Measurements from ENCODE around the gene UBAC2.

UBAC2 gene

DNA sequence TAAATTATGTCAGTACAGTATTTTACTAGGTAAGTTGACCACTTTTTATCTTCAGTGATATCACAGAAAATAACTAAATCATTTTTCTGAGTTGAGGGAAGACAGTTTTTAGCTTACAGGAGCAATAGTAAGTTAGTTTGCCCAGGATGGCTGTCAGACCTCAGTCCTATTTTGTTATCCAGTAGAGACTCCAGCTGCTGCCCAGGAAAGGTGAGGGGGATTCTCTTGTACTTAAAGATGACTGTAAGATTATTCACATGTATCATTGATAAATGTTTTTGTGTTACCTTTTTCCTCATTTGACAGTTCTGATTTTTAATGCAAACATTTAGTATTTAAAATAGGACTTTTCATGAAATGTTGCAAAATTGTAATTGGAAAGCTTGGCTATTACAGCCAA, 121.1 kb downstream of the UBAC2 start:
- H3K4me1 ChIP-seq (ENCODE audit: control extremely low read depth in 1 of 4, control insufficient read depth in 4 of 4, insufficient read depth in 4 of 4, low read length in 3 of 4): peaks cover 27 to 58% (median 37%) of the 10 kb centered on the region in 4 experiments
- H3K27ac ChIP-seq (ENCODE audit: insufficient read depth in 1 of 2, low read depth in 1 of 2, low read length in 2 of 2, poor library complexity in 1 of 2, severe bottlenecking in 2 of 2): peak overlapping the region; percentile 67 to 87
- peak overlapping the region in 1 of 7 experiments; percentile 16 for H3K4me3 ChIP-seq (ENCODE audit: control insufficient read depth in 1 of 7, extremely low read depth in 1 of 7, insufficient read depth in 4 of 7, low read depth in 2 of 7, low read length in 6 of 7)
- CTCF ChIA-PET: interaction anchor here (0.9 to 2.3 kb wide), 8 partner anchors 9 to 60 kb away, joined by 3 to 13 read pairs (median 4); partner anchors contain the start of gene GPR183
- H3K9me3 ChIP-seq (ENCODE audit: control extremely low read depth in 1 of 5, control insufficient read depth in 4 of 5, insufficient read depth in 2 of 5, low read depth in 1 of 5, low read length in 4 of 5): no peaks in the 10 kb centered on the region
- H3K27me3 ChIP-seq (replicated peaks in 2 of 5; ENCODE audit: control insufficient read depth in 4 of 5, insufficient read depth in 5 of 5, low read length in 4 of 5): no peaks in the 10 kb centered on the region
- POLR2A ChIA-PET: no interaction called here
- DNase-seq: peak in 1 of 3 donors; percentile 15
- H3K36me3 ChIP-seq (ENCODE audit: control insufficient read depth in 4 of 4, insufficient read depth in 4 of 4, low read length in 3 of 4): peaks cover 3 to 23% (median 10%) of the 10 kb centered on the region in 4 experiments

DNA sequence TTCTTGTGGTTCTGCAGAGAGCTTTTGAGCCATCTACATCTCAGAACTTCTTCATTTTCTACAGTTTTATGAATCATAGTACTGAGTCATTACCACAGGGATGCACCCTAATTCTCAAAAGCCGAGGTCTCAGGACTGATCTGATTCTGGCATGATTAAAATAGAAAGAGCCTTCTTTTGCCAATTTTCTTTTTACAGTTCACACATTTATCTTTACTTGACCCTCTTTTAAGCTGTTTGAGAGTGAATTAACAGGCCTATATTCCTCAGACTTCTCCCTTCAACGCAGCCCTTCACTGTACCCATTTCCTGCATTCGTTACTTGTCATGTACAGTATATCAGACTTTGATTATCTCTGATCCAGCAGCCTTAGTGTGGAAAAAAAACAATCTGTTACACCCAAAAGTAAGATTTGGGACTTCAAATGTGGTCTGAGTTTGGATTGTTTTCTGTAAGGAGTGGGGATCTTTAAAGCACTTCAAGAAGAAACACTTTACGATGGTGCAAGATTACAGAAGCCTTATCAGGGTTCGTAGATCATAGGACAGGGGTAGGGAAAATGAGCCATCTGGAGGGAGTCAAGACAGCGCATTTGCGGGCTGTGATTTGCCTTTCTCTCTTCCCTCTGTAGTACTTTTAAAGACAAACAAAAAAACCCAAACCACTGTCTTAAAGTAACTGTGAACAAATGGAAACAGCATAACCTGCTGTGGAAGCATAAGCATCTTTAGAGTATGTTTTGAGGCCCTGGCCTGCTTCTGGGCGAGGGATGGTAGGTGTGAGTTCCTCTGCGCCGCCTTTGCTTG, 121.8 kb downstream of the UBAC2 start:
- H3K4me1 ChIP-seq (ENCODE audit: control extremely low read depth in 1 of 4, control insufficient read depth in 4 of 4, insufficient read depth in 4 of 4, low read length in 3 of 4): peaks cover 27 to 54% (median 37%) of the 10 kb centered on the region in 4 experiments
- H3K27me3 ChIP-seq (replicated peaks in 2 of 5; ENCODE audit: control insufficient read depth in 4 of 5, insufficient read depth in 5 of 5, low read length in 4 of 5): no peaks in the 10 kb centered on the region
- WGBS (ENCODE audit: insufficient coverage): 66% methylated on average over 7 of the region's 10 CpGs
- H3K36me3 ChIP-seq (ENCODE audit: control insufficient read depth in 4 of 4, insufficient read depth in 4 of 4, low read length in 3 of 4): peaks cover 0 to 25% (median 7%) of the 10 kb centered on the region in 4 experiments
- ChIA-PET CTCF (interaction anchor here (0.9 to 2.3 kb wide), 8 partner anchors 8 to 59 kb away, joined by 3 to 13 read pairs (median 4); partner anchors contain the start of gene GPR183), POLR2A (interaction anchor here (1.2 kb wide), 1 partner anchor 40 kb away, joined by 3 read pairs; no protein-coding TSS in a partner anchor)
- H3K27ac ChIP-seq (ENCODE audit: insufficient read depth in 1 of 2, low read depth in 1 of 2, low read length in 2 of 2, poor library complexity in 1 of 2, severe bottlenecking in 2 of 2): peak overlapping the region; percentile 67 to 87
- H3K9me3 ChIP-seq (ENCODE audit: control extremely low read depth in 1 of 5, control insufficient read depth in 4 of 5, insufficient read depth in 2 of 5, low read depth in 1 of 5, low read length in 4 of 5): no peaks in the 10 kb centered on the region
- peak overlapping the region in 1 of 7 experiments; percentile 37 for H3K4me3 ChIP-seq (ENCODE audit: control insufficient read depth in 1 of 7, extremely low read depth in 1 of 7, insufficient read depth in 4 of 7, low read depth in 2 of 7, low read length in 6 of 7)
- DNase-seq: peak; percentile 78 to 95 (median 92)

GRCh38 chr13:99323488-99323887, 122.8 kb downstream of the UBAC2 start:
- Histone ChIP-seq H3K4me3 (ENCODE audit: control insufficient read depth in 1 of 7, extremely low read depth in 1 of 7, insufficient read depth in 4 of 7, low read depth in 2 of 7, low read length in 6 of 7) (no peak overlapping the region), H3K36me3 (ENCODE audit: control insufficient read depth in 4 of 4, insufficient read depth in 4 of 4, low read length in 3 of 4) (peaks cover 0 to 33% (median 12%) of the 10 kb centered on the region in 4 experiments), H3K9me3 (ENCODE audit: control extremely low read depth in 1 of 5, control insufficient read depth in 4 of 5, insufficient read depth in 2 of 5, low read depth in 1 of 5, low read length in 4 of 5) (no peaks in the 10 kb centered on the region), H3K4me1 (ENCODE audit: control extremely low read depth in 1 of 4, control insufficient read depth in 4 of 4, insufficient read depth in 4 of 4, low read length in 3 of 4) (peaks cover 27 to 53% (median 37%) of the 10 kb centered on the region in 4 experiments), H3K27me3 (replicated peaks in 2 of 5; ENCODE audit: control insufficient read depth in 4 of 5, insufficient read depth in 5 of 5, low read length in 4 of 5) (no peaks in the 10 kb centered on the region), H3K27ac (ENCODE audit: insufficient read depth in 1 of 2, low read depth in 1 of 2, low read length in 2 of 2, poor library complexity in 1 of 2, severe bottlenecking in 2 of 2) (peak overlapping the region in 1 of 2 experiments; percentile 12)
- DNase-seq: no peak
- ChIA-PET POLR2A (no interaction called here), CTCF (interaction anchor here (1.0 to 2.6 kb wide), 7 partner anchors 12 to 64 kb away, joined by 3 to 7 read pairs (median 4); no protein-coding TSS in a partner anchor)
- whole genome bisulfite sequencing (ENCODE audit: insufficient coverage): no CpG with 5 or more reads among the region's 3 CpGs

DNA sequence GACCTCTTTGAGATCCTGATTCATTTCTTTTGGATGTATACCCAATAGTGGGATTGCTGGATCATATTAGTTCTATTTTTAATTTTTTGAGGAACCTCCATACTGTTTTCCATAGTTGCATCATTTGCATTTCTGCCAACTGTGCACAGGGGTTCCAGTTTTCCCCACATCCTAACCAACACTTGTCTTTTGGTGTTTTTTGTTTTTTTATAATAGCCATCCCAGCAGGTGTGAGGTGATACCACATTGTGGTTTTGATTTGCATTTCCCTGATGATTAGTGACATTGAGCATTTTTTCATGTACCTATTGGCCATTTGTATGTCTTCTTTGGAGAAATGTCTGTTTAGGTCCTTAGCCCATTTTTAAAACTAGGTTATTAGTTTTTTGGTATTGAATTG, 125.4 kb downstream of the UBAC2 start:
- H3K9me3 ChIP-seq (ENCODE audit: control extremely low read depth in 1 of 5, control insufficient read depth in 4 of 5, insufficient read depth in 2 of 5, low read depth in 1 of 5, low read length in 4 of 5): no peaks in the 10 kb centered on the region
- H3K27me3 ChIP-seq (replicated peaks in 2 of 5; ENCODE audit: control insufficient read depth in 4 of 5, insufficient read depth in 5 of 5, low read length in 4 of 5): no peaks in the 10 kb centered on the region
- POLR2A ChIA-PET: interaction anchor here (0.7 kb wide), 1 partner anchor 29 kb away, joined by 3 read pairs; no protein-coding TSS in a partner anchor
- CTCF ChIA-PET: interaction anchor here (0.8 to 2.6 kb wide), 4 partner anchors 15 to 61 kb away, joined by 3 to 7 read pairs (median 5); no protein-coding TSS in a partner anchor
- DNase-seq: no peak
- peaks cover 3 to 41% (median 11%) of the 10 kb centered on the region in 4 experiments for H3K36me3 ChIP-seq (ENCODE audit: control insufficient read depth in 4 of 4, insufficient read depth in 4 of 4, low read length in 3 of 4)
- peaks cover 15 to 29% (median 22%) of the 10 kb centered on the region in 4 experiments for H3K4me1 ChIP-seq (ENCODE audit: control extremely low read depth in 1 of 4, control insufficient read depth in 4 of 4, insufficient read depth in 4 of 4, low read length in 3 of 4)
- H3K4me3 ChIP-seq (ENCODE audit: control insufficient read depth in 1 of 7, extremely low read depth in 1 of 7, insufficient read depth in 4 of 7, low read depth in 2 of 7, low read length in 6 of 7): no peak overlapping the region
- H3K27ac ChIP-seq (ENCODE audit: insufficient read depth in 1 of 2, low read depth in 1 of 2, low read length in 2 of 2, poor library complexity in 1 of 2, severe bottlenecking in 2 of 2): no peak overlapping the region

DNA sequence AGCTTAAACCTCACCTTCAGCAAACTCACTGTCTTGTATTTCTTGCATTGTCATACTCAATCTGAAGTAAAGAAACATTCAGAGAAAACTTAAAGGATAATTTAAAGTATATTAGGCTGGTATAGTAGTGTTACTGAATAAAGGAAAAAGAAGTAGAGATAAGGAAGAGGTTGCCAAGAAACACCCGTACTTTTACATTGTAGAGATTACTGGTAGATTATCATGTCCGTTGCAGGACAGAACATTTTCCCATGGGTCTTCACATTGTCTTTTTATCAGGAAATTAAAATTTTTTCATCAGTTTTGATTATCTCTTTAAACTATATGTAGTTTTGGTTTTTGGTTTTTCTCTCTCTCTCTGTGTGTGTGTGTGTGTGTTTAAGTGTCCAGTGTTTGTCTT, 126.5 kb downstream of the UBAC2 start:
- WGBS (ENCODE audit: insufficient coverage): 88% methylated on average over 1 of the region's 2 CpGs
- POLR2A ChIA-PET: no interaction called here
- no peak overlapping the region for H3K27ac ChIP-seq (ENCODE audit: insufficient read depth in 1 of 2, low read depth in 1 of 2, low read length in 2 of 2, poor library complexity in 1 of 2, severe bottlenecking in 2 of 2)
- H3K9me3 ChIP-seq (ENCODE audit: control extremely low read depth in 1 of 5, control insufficient read depth in 4 of 5, insufficient read depth in 2 of 5, low read depth in 1 of 5, low read length in 4 of 5): no peaks in the 10 kb centered on the region
- no peak for DNase-seq
- no peak overlapping the region for H3K4me3 ChIP-seq (ENCODE audit: control insufficient read depth in 1 of 7, extremely low read depth in 1 of 7, insufficient read depth in 4 of 7, low read depth in 2 of 7, low read length in 6 of 7)
- H3K27me3 ChIP-seq (replicated peaks in 2 of 5; ENCODE audit: control insufficient read depth in 4 of 5, insufficient read depth in 5 of 5, low read length in 4 of 5): no peaks in the 10 kb centered on the region
- peaks cover 3 to 42% (median 11%) of the 10 kb centered on the region in 4 experiments for H3K36me3 ChIP-seq (ENCODE audit: control insufficient read depth in 4 of 4, insufficient read depth in 4 of 4, low read length in 3 of 4)
- peaks cover 7 to 23% (median 14%) of the 10 kb centered on the region in 4 experiments for H3K4me1 ChIP-seq (ENCODE audit: control extremely low read depth in 1 of 4, control insufficient read depth in 4 of 4, insufficient read depth in 4 of 4, low read length in 3 of 4)
- CTCF ChIA-PET: interaction anchor here (0.8 kb wide), 1 partner anchor 109 kb away, joined by 3 read pairs; no protein-coding TSS in a partner anchor

DNA sequence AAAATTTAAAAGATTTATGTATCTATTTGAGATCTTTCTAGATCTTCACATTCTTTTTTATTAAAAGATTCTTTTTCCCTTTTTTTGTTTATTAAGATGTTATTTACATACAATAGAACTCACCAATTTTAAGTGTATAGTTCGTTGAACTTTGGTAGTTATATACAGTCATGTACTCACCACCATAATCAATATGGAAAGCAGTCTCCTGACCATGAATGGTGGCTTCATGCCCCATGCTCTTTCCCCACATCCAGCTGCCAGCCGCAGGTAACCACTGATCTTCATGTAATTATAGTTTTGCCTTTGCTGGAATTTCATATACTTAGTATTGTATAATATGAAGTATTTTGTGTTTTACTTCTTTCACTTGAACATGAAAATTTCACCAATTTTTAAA, 127.1 kb downstream of the UBAC2 start:
- Histone ChIP-seq H3K27me3 (replicated peaks in 2 of 5; ENCODE audit: control insufficient read depth in 4 of 5, insufficient read depth in 5 of 5, low read length in 4 of 5) (no peaks in the 10 kb centered on the region), H3K36me3 (ENCODE audit: control insufficient read depth in 4 of 4, insufficient read depth in 4 of 4, low read length in 3 of 4) (peaks cover 3 to 42% (median 11%) of the 10 kb centered on the region in 4 experiments), H3K27ac (ENCODE audit: insufficient read depth in 1 of 2, low read depth in 1 of 2, low read length in 2 of 2, poor library complexity in 1 of 2, severe bottlenecking in 2 of 2) (no peak overlapping the region), H3K4me1 (ENCODE audit: control extremely low read depth in 1 of 4, control insufficient read depth in 4 of 4, insufficient read depth in 4 of 4, low read length in 3 of 4) (peaks cover 1 to 20% (median 8%) of the 10 kb centered on the region in 4 experiments), H3K4me3 (ENCODE audit: control insufficient read depth in 1 of 7, extremely low read depth in 1 of 7, insufficient read depth in 4 of 7, low read depth in 2 of 7, low read length in 6 of 7) (no peak overlapping the region), H3K9me3 (ENCODE audit: control extremely low read depth in 1 of 5, control insufficient read depth in 4 of 5, insufficient read depth in 2 of 5, low read depth in 1 of 5, low read length in 4 of 5) (no peaks in the 10 kb centered on the region)
- no peak for DNase-seq
- POLR2A ChIA-PET: no interaction called here
- WGBS (ENCODE audit: insufficient coverage): no CpG with 5 or more reads among the region's 2 CpGs
- CTCF ChIA-PET: interaction anchor here (0.8 kb wide), 1 partner anchor 109 kb away, joined by 3 read pairs; no protein-coding TSS in a partner anchor

GRCh38 chr13:99329477-99329876, 128.8 kb downstream of the UBAC2 start:
- no peak for DNase-seq
- no peak overlapping the region for H3K27ac ChIP-seq (ENCODE audit: insufficient read depth in 1 of 2, low read depth in 1 of 2, low read length in 2 of 2, poor library complexity in 1 of 2, severe bottlenecking in 2 of 2)
- peaks cover 3 to 30% (median 11%) of the 10 kb centered on the region in 4 experiments for H3K36me3 ChIP-seq (ENCODE audit: control insufficient read depth in 4 of 4, insufficient read depth in 4 of 4, low read length in 3 of 4)
- no peaks in the 10 kb centered on the region for H3K27me3 ChIP-seq (replicated peaks in 2 of 5; ENCODE audit: control insufficient read depth in 4 of 5, insufficient read depth in 5 of 5, low read length in 4 of 5)
- H3K4me1 ChIP-seq (ENCODE audit: control extremely low read depth in 1 of 4, control insufficient read depth in 4 of 4, insufficient read depth in 4 of 4, low read length in 3 of 4): peaks cover 0 to 8% (median under 1%) of the 10 kb centered on the region in 4 experiments
- ChIA-PET CTCF (interaction anchor here (0.9 to 2.3 kb wide), 7 partner anchors 10 to 60 kb away, joined by 3 to 8 read pairs (median 3); no protein-coding TSS in a partner anchor), POLR2A (no interaction called here)
- no peaks in the 10 kb centered on the region for H3K9me3 ChIP-seq (ENCODE audit: control extremely low read depth in 1 of 5, control insufficient read depth in 4 of 5, insufficient read depth in 2 of 5, low read depth in 1 of 5, low read length in 4 of 5)
- no peak overlapping the region for H3K4me3 ChIP-seq (ENCODE audit: control insufficient read depth in 1 of 7, extremely low read depth in 1 of 7, insufficient read depth in 4 of 7, low read depth in 2 of 7, low read length in 6 of 7)
- WGBS (ENCODE audit: insufficient coverage): no CpG with 5 or more reads among the region's 1 CpG

All from common myeloid progenitor, CD34-positive (primary cell).